Colonic mucosa (tissue), 4 donors: ENCODE data around the gene GPR139. TPM values are rescaled to one million over a fixed set of nuclear protein-coding genes. Genes with fewer than 3 reads are reported as not detected.

ENCODE experiments used
- DNase-seq: peaks from one replicate; pipeline ENCODE4 v3.0.0-alpha.2; 2020
- H3K27ac ChIP-seq: fragments of 200-600 bp; one replicate; pipeline ENCODE4 v1.8.0; 2021
- H3K27me3 ChIP-seq: fragments of 200-600 bp; one replicate; pipeline ENCODE4 v1.8.0; 2021
- H3K36me3 ChIP-seq: fragments of 200-600 bp; one replicate; pipeline ENCODE4 v1.8.0; 2021
- H3K4me1 ChIP-seq: fragments of 200-600 bp; one replicate; pipeline ENCODE4 v1.8.0; 2021; ENCODE audit warnings: mild to moderate bottlenecking
- H3K4me3 ChIP-seq: fragments of 200-600 bp; one replicate; pipeline ENCODE4 v1.8.0; 2021
- H3K9ac ChIP-seq, 2 donors: one replicate each; pipeline ENCODE4 v1.7.0; 2013; ENCODE audit warnings: control low read depth in 2 of 2, low read depth in 2 of 2, low read length in 2 of 2
- H3K9me3 ChIP-seq: fragments of 200-600 bp; one replicate; pipeline ENCODE4 v1.8.0; 2021
- CTCF ChIP-seq: fragments of 200-600 bp; IDR thresholded peaks from one replicate; pipeline ENCODE4 v1.8.0; 2022; ENCODE audit warnings: antibody characterized with exemption, mild to moderate bottlenecking
- intact Hi-C: fragments of 100-400 bp; cut with DNase I; formaldehyde crosslinking; loops from one replicate; pipeline ENCODE4 v1.14.1; 2022
- total RNA-seq, 2 donors: library from RNA; stranded (reverse); fragmentation: NEBNext Ultra II Directional in 1 of 2; extraction: Animal tissue kit (Norgen Biotek cat#: 25700) in 1 of 2; gene quantifications; one replicate each; pipeline ENCODE4 v1.2.1, GENCODE V29; 2021
- donor health status: healthy.
- donor health status: DM: no; HTN: no; CAD: no.
- donor health status: DM: no; HTN: no; CAD: no.

Gene GPR139
- total RNA-seq, 2 donors from 2014 or later = not detected

DNA sequence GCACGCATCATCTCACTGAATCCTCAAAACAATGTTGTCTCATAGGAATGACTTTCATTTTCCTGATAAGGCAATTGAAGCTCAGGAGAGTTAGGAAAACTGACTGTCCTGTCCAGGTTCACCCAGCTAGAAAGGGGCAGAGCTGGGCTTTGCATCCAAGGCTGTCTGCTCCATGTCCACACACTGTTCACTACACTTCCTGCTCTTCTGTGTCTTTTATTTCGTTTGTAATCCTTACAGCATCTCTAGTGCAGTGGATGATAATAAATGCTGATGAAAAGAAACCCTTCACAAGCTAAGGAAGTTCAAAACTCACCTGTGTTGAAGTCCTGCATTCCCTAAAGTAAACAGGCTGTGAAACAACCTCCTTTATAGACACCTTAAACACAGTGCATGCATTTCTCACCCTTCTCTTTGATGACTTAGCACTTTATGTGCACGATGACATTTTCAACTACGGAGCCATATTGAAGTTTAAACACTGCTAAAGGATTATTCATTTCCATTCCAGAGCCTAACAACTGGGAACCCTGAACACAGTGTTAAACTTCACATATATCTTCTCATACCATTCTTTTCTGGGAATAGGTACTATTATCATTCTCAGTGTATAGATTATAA lies 31.0 kb upstream of the GPR139 start:
- Histone ChIP-seq H3K36me3 (no peaks in the 10 kb centered on the region), H3K27me3 (no peaks in the 10 kb centered on the region), H3K4me1 (no peaks in the 10 kb centered on the region), H3K9ac (no peak overlapping the region), H3K4me3 (no peak overlapping the region), H3K9me3 (no peaks in the 10 kb centered on the region), H3K27ac (no peak overlapping the region)
- no peak for TF ChIP-seq CTCF
- intact Hi-C loops = no loop called here
- DNase-seq = no peak

DNA sequence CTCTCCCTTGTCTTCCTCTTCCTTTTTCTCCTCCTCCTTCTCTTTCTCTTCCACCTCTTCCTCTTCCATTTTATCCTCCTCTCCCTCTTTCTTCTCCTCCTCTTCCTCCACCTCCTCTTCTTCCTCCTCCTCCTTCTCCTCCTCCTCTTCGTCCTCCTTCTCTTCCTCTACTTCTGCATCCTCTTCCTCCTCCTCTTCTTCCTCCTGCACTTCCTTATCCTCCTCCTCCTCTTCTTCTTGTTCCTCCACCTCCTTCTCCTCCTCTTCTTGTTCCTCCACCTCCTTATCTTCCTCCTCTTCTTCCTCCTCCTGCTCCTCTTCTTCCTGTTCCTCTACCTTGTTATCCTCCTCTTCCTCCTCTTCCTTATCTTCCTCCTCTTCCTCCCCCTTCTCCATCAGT lies 28.8 kb upstream of the GPR139 start:
- Histone ChIP-seq H3K4me3 (no peak overlapping the region), H3K27ac (no peak overlapping the region), H3K9me3 (no peaks in the 10 kb centered on the region), H3K36me3 (no peaks in the 10 kb centered on the region), H3K27me3 (no peaks in the 10 kb centered on the region), H3K9ac (no peak overlapping the region), H3K4me1 (no peaks in the 10 kb centered on the region)
- TF ChIP-seq CTCF = no peak
- no peak for DNase-seq
- intact Hi-C loops = no loop called here

GRCh38 chr16:20102021-20102420 lies 28.3 kb upstream of the GPR139 start:
- H3K4me1 ChIP-seq = no peaks in the 10 kb centered on the region
- intact Hi-C loops = no loop called here
- H3K27me3 ChIP-seq = no peaks in the 10 kb centered on the region

GRCh38 chr16:20099375-20099774 lies 25.7 kb upstream of the GPR139 start:
- Histone ChIP-seq H3K36me3 (no peaks in the 10 kb centered on the region), H3K4me1 (no peaks in the 10 kb centered on the region), H3K27ac (no peak overlapping the region), H3K27me3 (no peaks in the 10 kb centered on the region), H3K4me3 (no peak overlapping the region), H3K9ac (no peak overlapping the region), H3K9me3 (no peaks in the 10 kb centered on the region)
- no peak for DNase-seq
- no peak for TF ChIP-seq CTCF
- intact Hi-C loops = no loop called here

More at GRCh38 chr16:20102021-20102420, 28.3 kb upstream of the GPR139 start:
- no peak overlapping the region for H3K4me3 ChIP-seq
- DNase-seq = no peak
- no peaks in the 10 kb centered on the region for H3K36me3 ChIP-seq
- H3K9ac ChIP-seq = no peak overlapping the region
- no peak for TF ChIP-seq CTCF
- H3K9me3 ChIP-seq = no peaks in the 10 kb centered on the region
- H3K27ac ChIP-seq = no peak overlapping the region

DNA sequence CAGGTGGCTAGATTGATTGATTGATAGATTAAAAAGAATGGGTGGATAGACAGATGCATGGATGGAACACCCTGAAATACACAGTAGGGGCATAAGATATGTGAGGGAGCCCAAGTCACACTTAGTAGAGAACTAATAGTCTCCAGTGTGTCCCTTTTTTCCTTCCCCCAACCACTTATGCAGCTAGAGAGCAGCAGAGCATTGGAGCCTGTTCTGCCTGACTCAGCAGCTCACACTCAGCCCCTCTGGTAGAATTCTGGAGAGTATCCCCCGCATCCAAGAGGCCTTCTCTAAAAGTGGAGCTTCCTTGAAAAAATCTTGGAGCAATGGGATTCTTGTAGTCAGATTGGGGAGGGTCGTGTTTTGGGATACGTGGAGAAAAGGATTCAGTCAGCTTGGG lies 20.5 kb upstream of the GPR139 start:
- no peaks in the 10 kb centered on the region for H3K4me1 ChIP-seq
- intact Hi-C loops = no loop called here
- no peak for TF ChIP-seq CTCF

More for the DNA sequence above, 20.5 kb upstream of the GPR139 start:
- no peaks in the 10 kb centered on the region for H3K36me3 ChIP-seq
- no peak overlapping the region for H3K27ac ChIP-seq
- H3K9me3 ChIP-seq = no peaks in the 10 kb centered on the region
- H3K27me3 ChIP-seq = no peaks in the 10 kb centered on the region
- no peak for DNase-seq
- no peak overlapping the region for H3K4me3 ChIP-seq
- no peak overlapping the region for H3K9ac ChIP-seq
